Activated CD4-positive, alpha-beta T cell treated with anti-CD3 and anti-CD28 coated beads, Interleukin-2, Interleukin-6, amounts not matched to agents 100 ng/mL and 50 ng/mL, durations not matched to agents 16 hours and 8 hours (primary cell): ENCODE measurements around the gene FXR2.
"Not testable (repeated sequence)": the region's sequence is repeated elsewhere in the genome, so short reads cannot be mapped to it uniquely, and the experiment has no call there.

Experiments used
- DNase-seq: peaks from one replicate; pipeline ENCODE4 v3.0.0-alpha.2; 2020

Gene FXR2

DNA sequence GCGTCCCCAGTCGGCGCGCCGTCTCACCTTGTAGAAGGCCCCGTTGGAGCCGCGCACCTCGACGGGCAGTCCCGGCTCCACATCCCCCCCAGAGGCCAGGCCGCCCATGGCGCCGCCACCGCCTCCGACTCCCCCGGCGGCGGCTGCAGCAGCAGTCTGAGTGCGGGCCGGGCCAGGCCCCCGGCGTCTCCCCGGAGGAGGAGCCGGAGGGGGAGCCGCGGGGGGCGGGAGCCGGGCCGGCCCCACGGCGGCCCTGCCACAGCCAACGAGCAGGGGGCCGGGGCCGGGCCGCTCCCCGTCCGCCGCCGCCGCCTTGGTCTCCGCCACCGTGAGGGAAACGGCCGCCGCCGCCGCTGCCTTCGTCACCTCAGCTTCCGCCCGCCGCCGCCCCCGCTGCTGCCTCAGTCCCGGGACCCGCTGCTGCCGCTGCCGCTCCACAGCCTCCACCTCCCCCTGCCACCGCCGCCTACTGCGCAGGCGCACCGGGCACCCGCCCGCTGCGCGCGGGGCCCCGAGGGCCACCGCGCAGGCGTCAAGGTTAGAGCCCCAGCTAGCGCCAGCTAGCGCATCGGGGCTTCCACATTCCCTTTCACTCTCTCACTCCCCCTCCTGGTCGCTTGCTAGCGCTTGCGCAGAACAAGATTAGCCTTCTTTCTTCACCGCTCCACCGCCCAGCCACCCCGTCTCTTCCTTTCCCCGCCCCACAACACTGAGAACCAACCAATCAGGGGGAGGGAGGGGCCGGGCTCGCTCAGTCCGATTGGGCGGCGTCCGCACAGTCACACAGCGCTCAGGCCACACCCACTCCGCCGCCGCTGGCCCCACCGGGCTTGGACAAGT, at the start of gene FXR2:
Gene FXR2 (minus strand): TSS at position 473 of the 840 bp plus-strand sequence. CDS start 365 bp downstream, at position 108.
- peak; percentile 100 for DNase-seq

DNA sequence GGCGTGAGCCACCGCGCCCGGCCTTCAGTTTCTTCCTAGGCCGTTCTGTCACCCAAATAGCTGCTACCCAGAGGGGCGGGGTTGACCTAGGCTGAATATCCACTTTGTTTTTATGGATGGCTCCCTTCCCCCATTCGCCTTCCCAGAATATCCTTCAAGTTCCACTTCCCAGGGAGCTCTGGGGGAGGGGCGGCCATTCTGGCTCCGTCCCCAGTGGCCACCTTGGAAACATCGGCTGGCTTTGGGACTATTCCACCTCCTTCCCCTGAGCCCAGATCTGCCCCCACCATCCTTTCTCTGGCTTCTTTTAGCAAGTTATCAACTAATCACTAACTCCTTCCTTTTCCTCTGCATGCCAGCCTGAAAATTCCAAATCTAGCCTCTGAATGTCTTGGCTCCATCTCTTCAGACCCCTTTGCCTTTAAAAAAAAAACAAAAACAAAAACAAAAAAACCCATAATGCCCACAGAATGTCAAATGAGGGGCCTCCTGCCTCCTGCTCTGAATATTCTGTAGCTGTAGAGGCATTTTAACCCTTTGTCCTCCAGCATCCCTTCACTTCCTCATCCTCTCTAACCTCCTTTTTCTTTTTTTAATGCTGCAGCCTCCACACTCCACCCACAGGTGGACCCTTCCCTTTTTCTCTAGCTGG, 42.4 kb upstream of the FXR2 start:
- no peak for DNase-seq

DNA sequence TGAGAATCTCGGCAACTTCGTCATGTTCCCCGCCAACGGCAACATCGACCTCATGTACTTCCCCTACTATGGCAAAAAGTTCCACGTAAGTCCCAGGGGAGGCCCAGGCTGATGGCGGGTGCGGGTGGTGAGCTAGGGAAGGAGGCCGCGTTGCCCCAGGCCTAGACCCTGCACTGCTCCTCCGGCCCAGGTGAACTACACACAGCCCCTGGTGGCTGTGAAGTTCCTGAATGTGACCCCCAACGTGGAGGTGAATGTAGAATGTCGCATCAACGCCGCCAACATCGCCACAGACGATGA, 40.8 kb upstream of the FXR2 start:
- no peak for DNase-seq

DNA sequence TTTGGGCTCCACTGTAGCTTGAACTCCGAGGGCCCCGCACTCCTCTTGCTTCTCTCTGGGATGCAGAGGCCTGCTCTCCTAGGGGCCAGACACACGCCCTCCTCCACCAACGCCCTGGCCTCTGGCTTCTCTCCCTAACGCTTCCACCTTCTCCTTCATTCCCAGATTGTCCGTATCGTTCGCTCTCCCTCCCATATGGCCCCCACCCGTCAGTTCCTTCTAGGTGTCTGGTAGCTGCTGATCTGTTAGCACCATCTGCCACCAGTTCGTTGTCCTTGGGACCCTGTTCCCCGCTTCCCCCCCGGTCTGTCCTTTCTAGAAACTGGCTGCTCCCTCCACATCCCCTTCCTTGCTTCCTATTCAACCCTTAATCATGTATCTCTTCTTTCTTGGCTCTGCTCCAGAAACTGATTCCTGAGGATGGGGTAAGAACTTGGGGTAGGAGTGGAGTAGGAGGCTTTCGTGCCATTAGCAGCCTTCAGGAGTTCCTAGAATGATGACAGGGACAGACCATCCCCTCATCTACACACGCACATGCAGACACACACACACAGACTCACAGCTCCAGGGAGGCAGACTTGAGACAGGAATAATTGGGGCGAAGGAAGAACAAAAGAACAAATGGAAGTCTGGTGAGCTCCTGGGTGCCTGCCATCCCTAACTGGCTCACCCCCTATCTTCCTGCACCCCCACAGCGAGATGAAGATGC, 40.3 kb upstream of the FXR2 start:
- no peak for DNase-seq

DNA sequence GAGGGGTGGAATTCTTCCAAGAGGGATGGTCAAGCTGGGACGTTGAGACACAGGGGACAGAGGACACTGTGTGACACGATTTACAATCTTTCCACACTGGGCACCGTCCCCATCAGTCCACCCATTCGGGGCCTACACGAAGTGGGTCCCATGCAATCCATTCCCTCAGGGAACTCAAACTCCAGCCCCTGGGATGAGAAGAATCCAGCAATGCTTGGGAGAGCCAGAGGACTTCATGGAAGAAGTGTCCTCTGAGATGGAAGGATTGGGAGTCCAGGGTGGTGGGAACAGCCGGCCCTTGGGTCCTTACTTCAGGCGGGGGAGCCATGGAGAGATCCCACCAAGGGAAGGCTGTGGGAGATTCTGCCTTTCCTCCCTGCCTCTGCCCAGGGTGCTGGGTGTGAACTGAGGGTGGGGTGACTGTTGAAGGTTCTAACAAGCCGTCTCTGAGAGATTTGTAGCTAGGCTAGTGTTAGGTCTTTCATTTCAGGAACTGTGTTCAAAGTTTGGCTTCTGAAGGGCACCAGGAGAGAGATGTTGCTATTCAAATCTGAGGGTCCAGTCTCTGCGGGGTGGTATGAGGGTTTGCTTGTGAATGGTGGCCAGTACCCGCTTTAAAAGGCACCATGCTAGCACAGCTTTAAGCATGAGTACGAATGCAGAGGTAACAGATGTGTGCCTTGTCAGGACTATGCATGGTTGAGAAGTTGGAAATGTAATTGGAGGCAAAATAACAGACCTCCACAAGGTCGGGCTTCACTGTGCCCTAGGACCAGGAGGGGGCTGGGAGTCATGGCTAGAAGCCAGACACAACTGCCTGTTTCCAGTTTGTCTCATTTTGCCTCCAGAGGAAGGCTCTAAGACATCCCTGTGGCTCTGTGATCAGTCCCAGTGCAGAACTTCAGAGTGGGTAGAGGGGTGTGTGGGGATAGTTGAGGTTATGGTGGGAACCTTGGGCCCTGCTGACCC, 38.0 kb upstream of the FXR2 start:
- DNase-seq, result no peak

DNA sequence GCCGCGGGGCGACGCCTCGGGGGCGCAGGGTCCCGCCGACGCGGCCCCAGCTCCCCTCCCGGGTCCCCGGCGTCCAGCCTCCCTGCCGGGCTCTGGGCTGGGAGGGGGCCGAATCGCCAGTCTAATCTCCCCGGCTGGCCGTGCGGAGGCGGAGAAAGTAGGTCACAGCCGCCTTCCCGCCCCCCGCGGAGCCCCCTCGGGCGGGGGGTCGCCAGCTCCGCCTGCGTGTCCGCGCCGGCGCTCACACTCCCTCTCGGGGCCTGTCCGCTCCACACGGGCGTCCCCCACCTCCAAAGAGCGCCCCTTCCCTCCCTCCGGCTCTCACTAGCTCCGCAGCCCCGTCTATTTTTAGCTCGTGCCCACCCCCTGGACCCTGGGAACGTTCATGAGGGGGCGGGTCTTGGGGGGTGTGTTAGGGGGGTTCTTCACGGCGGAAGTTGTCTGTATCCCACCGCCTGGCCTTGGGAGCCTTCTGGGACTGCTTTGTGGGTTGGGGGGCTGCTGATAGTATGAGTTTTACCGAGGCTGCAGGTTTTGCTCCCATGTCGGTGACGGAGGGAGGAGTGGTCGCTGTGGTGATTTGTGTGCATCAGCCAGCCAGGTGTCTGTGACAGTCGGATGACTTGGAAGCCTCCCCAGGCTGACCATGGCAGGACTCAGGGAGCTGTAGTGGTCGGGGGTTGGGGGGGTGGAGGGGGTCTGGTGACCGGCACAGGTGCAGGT, 37.1 kb upstream of the FXR2 start:
- DNase-seq, result no peak

DNA sequence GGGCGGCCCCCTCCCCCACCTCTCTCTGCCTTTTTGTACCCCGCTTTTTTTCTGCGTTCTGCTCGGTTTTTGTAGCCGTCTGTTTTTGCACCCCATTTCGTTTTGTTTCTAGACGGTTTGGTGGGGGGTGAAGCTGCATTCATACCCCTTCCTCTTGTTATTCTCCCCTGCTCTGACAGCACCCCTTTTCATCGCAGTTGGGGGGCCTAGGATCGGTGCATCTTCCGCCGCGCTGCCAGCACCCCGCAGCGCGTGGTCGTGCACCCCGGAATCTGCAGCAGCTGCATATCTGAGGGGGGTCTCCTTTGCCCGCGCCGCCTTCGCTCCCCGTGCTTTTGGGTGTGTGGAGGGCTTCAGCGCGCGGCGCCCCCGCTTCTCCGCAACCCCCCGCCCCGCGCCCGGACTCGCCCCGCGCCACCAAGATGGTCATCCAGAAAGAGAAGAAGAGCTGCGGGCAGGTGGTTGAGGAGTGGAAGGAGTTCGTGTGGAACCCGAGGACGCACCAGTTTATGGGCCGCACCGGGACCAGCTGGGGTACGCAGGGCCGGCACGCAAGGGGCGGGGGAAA, 36.5 kb upstream of the FXR2 start:
- no peak for DNase-seq

DNA sequence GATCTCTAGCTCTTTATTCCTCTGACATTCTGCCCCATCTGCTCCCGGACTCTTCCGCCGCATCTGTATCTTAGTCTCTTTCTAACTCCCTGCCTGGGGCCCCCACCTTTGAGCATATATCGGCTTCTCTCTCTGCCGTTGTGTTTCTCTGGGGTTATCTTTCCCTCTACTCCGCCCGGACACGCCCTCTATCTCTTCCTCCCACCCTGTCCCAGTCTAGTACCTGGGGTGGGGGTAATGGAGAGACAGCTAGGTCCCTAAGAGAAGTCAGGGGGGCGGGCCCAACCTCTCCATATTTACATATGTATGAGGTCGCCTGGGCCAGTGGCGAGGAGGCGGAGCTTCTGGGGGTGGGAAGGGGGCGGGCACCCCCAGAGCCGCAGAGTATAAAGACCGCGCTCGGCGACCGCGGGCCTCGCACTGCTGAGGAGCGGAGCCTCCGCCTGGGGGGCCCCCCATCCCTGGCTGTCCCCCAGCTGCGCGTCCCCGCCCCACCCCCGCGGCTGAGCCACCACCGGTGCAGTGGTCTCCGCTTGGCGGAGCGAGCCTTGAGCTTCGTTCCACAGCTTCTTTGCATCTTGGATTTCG, 35.9 kb upstream of the FXR2 start, which contains the start of gene ATP1B2:
Gene ATP1B2 (plus strand): TSS at position 418 of the 588 bp plus-strand sequence. CDS start 593 bp downstream, outside the sequence.
- DNase-seq, result peak; percentile 51

DNA sequence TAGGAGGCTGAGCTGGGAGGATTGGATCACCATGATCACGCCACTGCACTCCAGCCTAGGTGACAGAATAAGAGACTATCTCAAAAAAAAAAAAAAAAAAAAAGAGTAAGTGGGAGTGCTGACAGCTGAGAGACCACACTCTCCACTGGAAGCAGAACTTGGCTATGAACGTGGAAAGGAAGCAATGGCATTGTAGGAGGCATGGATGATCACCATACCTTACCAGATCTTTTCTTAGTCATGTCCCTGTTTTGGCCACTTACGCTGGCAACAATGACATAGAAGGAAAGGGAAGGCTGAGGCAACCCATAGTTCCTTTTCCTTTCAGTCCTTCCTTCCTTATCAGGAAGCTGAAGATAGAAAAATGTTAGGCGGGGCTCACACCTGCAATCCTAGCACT, 32.3 kb upstream of the FXR2 start:
- no peak for DNase-seq

DNA sequence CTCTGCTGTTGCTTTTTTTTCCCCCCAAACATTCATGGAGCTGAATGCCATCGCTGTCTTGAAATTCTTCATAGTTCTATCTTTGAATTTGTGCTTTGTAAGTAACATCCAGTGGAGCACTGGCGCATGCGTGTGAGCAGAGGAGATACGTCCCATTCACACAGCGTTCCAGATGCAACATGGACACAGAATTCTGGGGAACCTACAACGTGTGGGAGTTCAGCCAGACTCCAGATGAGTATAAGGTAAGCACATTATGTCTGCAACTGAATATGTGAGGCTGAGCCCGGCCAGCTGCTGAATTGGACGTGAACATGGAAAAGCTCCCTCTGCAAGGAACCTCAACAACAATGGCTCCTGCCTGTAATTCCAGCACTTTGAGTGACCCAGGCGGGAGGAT, 31.8 kb upstream of the FXR2 start:
- no peak for DNase-seq

DNA sequence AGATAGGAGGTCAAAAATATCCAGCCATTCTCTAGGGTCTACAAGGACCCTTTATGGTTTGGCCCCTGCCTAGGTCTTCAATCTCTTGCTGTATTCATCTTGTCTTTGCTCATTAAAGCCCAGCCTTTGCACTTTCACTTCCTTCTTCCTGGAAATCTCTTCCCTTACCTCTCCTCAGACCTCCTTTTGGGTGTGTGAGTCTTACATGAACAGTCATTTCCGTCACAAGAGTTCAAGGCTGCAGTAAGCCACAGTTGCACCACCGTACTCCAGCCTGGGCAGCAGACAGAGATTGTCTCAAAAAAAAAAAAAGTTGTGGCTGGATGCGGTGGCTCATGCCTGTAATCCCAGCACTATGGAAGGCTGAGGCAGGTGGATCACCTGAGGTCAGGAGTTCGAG, 30.1 kb upstream of the FXR2 start:
- DNase-seq, result peak; percentile 32

DNA sequence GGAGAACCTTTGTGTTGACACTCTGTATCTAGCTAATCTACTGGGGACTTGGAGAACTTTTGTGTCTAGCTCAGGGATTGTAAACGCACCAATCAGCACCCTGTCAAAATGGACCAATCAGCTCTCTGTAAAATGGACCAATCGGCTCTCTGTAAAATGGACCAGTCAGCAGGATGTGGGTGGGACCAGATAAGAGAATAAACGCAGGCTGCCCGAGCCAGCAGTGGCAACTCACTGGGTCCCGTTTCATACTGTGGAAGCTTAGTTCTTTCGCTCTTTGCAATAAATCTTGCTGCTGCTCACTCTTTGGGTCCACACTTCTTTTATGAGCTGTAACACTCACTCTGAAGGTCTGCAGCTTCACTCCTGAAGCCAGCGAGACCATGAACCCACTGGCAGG, 26.9 kb upstream of the FXR2 start:
- DNase-seq, result not testable (repeated sequence)

DNA sequence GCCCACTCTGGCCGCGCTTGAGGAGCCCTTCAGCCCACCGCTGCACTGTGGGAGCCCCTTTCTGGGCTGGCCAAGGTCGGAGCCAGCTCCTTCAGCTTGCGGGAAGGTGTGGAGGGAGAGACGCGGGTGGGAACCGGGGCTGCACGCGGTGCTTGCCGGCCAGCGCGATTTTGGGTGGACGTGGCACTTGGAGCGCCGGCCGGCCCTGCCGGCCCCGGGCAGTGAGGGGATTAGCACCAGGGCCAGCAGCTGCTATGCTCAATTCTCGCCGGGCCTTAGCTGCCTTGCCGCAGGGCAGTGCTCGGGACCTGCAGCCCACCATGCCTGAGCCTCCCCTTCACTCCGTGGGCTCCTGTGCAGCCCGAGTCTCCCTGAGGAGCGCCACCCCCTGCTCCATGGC, 26.1 kb upstream of the FXR2 start:
- DNase-seq, result no peak

DNA sequence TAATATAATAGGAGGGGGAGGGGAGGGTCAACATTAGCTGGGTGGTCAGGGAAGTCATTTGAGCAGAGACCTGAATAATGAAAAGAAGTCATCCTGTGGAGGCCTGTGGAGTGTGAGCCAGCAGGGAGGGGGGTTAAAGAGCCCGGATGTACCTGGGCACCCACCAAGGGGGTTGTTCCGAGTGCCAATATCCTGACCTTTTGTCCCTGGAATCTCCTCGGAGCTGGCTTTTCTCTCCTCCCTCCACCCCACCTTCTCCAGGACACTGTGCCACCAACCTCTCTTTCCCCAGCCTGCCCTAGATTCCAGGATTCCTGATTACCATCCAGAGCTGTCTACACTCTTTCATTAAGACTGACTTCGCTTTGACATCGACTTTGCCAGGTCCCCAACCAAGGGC, 21.5 kb upstream of the FXR2 start:
- no peak for DNase-seq

DNA sequence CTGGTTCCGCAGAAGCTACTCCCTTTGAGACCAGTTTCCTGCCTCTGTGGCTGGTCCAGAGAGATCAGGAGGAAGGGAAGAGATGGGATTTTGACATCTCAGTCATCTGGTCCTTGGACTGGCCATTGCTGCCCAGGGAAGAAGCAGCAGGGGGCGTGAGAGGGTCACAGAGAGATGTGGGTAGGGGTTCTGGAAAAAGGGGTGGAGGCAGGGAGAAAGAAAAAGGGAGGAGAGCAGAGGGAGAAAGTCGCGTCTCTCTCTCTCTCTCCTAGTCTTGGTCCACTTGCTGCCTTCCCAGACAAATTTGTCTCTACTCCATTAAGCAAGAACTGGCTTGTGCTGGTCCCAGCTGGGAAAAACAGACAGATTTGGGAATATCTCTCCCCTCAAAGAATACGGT, 19.7 kb upstream of the FXR2 start:
- DNase-seq, result peak; percentile 21

DNA sequence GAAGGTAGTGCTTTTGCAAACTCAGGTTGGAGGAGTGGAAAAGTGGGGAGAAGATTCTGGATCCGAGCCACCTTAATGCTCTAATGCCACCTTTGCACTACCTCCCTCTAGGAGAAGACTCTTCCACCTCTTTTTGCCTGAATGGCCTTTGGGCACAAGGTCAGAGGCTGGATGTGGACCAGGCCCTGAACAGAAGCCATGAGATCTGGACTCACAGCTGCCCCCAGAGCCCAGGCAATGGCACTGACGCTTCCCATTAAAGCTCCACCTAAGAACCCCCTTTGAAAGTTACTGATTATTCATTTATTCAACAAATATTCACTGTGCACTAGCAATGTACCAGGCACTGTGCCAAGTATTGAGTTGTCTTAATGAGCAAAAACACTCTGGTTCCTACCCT, 18.4 kb upstream of the FXR2 start:
- DNase-seq, result no peak

DNA sequence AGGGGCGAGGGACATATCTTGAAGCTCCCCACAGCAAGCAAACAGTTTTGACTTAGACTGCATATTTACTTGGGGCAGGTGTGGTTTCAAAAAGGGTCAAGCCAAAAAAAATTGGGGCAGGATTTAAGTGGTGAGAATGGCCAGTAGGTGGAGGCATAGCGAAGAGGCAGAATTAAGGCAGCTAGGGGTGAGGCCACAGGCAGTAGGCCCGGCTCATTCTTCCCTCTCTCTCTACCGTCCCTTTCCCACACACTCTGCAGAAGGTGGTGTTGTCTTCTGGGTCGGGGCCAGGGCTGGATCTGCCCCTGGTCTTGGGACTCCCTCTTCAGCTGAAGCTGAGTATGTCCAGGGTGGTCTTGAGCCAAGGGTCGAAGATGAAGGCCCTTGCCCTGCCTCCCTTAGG, 17.8 kb upstream of the FXR2 start:
- peak; percentile 52 for DNase-seq

DNA sequence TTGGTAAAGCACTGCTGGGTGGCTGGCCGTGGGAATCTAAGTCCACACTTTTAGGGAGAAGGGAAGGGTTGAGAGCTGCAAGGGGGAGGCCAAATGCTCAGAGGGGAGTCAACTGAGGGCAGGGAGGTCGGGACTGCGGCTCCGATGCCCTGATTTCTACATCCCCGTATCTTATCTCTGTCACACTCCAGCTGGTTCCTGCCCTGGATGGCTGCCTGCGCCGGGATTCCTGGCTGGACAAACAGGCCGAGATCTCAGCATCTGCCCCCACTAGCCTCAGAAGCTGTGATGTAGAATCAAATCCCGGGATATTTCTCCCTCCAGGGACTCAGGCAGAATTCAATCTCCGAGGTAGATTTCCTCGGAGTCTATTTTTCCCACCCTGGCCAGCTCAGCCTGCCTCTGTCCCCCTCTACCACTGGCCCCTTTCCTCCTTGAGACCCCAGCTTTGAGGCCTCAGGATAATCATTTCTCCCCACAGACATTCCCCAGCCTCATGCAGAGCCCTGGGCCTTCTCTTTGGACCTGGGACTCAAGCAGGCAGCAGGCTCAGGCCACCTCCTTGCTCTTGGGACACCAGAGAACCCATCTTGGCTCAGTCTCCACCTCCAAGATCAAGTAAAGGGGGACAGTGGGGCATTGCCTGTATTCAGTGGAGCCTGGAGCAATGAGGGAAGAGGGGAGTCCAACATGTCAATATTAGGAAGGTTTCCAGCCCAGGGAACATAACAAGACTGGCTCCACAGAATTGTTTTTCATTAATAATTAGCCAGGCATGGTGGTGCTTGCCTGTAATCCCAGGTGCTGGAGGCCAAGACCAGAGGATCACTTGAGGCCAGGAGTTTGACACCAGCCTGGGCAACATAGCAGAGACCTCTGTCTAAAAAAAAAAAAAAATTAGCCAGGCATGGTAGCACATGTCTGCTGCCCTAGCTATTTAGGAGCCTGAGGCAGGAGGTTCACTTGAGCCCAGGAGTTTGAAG, 17.0 kb upstream of the FXR2 start:
- DNase-seq, result no peak

DNA sequence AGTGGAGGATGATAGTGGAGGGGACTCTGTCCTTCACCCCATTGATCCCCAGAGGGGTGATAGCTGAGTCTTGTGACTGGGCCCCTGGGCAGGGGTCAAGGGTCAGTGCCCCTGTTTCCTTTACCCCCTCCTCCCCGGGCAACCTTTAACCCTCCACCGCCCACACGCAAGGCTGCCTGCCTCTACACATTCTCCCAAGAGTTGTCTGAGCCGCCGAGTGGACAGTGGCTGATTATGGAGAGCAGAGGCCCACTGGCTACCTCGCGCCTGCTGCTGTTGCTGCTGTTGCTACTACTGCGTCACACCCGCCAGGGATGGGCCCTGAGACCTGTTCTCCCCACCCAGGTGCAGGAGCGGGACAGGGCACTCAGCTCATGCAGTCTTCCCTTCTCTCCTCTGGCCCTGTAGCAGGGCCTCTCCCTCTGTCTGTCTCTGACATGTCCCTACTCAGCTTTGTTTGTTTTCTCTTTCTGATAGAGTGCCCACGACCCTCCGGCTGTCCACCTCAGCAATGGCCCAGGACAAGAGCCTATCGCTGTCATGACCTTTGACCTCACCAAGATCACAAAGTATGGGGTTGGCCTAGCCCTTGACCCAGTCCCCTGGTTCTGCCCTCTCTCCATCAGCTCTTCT, 15.4 kb upstream of the FXR2 start, which contains the start of gene SHBG:
Gene SHBG (plus strand): TSS at position 197 of the 633 bp plus-strand sequence. CDS start 38 bp downstream, at position 235.
- no peak for DNase-seq
